Endothelial cell of umbilical vein (primary cell): ENCODE results near the gene PSMC3.

ENCODE experiments used
- CTCF ChIP-seq, 2 donors: IDR thresholded peaks; 1 replicate in 1 of 2; 2 replicates in 1 of 2; pipeline ENCODE4 v1.5.1; 2011; ENCODE audit warnings: low read length in 2 of 2, mild to moderate bottlenecking in 2 of 2, moderate library complexity in 2 of 2, control low read depth in 1 of 2, inconsistent platforms in 1 of 2, low read depth in 1 of 2; ENCODE audit not compliant: insufficient read depth in 1 of 2; ENCODE audit errors: extremely low read depth in 1 of 2
- EZH2 ChIP-seq: IDR thresholded peaks from 2 replicates; pipeline ENCODE4 v1.6.1; 2012; ENCODE audit warnings: borderline replicate concordance, low read depth, mild to moderate bottlenecking, moderate library complexity, low read length, inconsistent platforms; ENCODE audit not compliant: severe bottlenecking
- JUN ChIP-seq: IDR thresholded peaks from 2 replicates; pipeline ENCODE4 v1.6.1; 2011; ENCODE audit warnings: borderline replicate concordance, low read depth; ENCODE audit not compliant: insufficient read length, insufficient read depth
- MYC ChIP-seq: IDR thresholded peaks from one replicate; pipeline ENCODE4 v1.6.1; 2011; ENCODE audit warnings: mild to moderate bottlenecking, low read depth, low read length
- POLR2A ChIP-seq: IDR thresholded peaks from 2 replicates; pipeline ENCODE4 v1.6.1; 2012; ENCODE audit warnings: low read depth, mild to moderate bottlenecking, control low read depth, low read length
- POLR2AphosphoS5 ChIP-seq: IDR thresholded peaks from 2 replicates; pipeline ENCODE4 v1.6.1; 2012; ENCODE audit warnings: low read depth, mild to moderate bottlenecking, control low read depth, low read length, moderate library complexity; ENCODE audit not compliant: insufficient read depth

- TF ChIP-seq POLR2AphosphoS5 (no peak), POLR2A (no peak), MYC (no peak), JUN (no peak), CTCF (IDR thresholded peaks at IDR 0.05; ENCODE audit: extremely low read depth in 1 of 2, insufficient read depth in 1 of 2, low read depth in 1 of 2, low read length in 2 of 2) (no peak), EZH2 (no peak)
Measured at GRCh38 chr11:47461876-47462275, 35.6 kb upstream of the PSMC3 start.
